CD4-positive, alpha-beta T cell (primary cell): ENCODE measurements around the gene PROSER1. TPM values are rescaled to one million over a fixed set of nuclear protein-coding genes. Genes with fewer than 3 reads are reported as not detected.

Source experiments
- ATAC-seq: fragments of 200-7000 bp; cut with Tn5 transposase; one replicate; pipeline ENCODE4 v1.10.0; 2022; ENCODE audit warnings: mild to moderate bottlenecking; ENCODE audit not compliant: poor library complexity
- CTCF ChIA-PET: fragments of 350-600 bp; sonication (Branson Sonifier 250); formaldehyde crosslinking; loops from one replicate; lab custom pipeline; 2021; ENCODE audit warnings: antibody characterized with exemption, inconsistent platforms; lab: Charles Lee
- POLR2A ChIA-PET: fragments of 350-600 bp; sonication (Branson Sonifier 250); formaldehyde crosslinking; loops from one replicate; lab custom pipeline; 2021; ENCODE audit warnings: antibody characterized with exemption, inconsistent platforms; lab: Charles Lee
- DNase-seq, 14 experiments: peaks; one replicate each; pipeline ENCODE4 v3.0.0-alpha.2; 2013 to 2020; ENCODE audit warnings: mixed read lengths in 2 of 14
- H3K27ac ChIP-seq, 2 donors: one replicate each; pipeline versions ENCODE4 v1.5.1 to v1.7.0; 2013; ENCODE audit warnings: low read length in 2 of 2, low read depth in 1 of 2, mild to moderate bottlenecking in 1 of 2
- H3K27me3 ChIP-seq, 2 experiments: 1 replicate in 1 of 2; 2 replicates in 1 of 2; pipeline versions ENCODE4 v1.6.1 to v1.7.0; 2013; ENCODE audit warnings: low read length in 2 of 2, control low read depth in 1 of 2, mild to moderate bottlenecking in 1 of 2, moderate library complexity in 1 of 2; ENCODE audit not compliant: insufficient read depth in 2 of 2, control insufficient read depth in 1 of 2
- H3K36me3 ChIP-seq: one replicate; pipeline ENCODE4 v1.6.1; 2013; ENCODE audit warnings: low read length, control low read depth; ENCODE audit not compliant: insufficient read depth
- H3K4me1 ChIP-seq: one replicate; pipeline ENCODE4 v1.6.1; 2013; ENCODE audit warnings: low read length, control low read depth; ENCODE audit not compliant: insufficient read depth
- H3K4me3 ChIP-seq: one replicate; pipeline ENCODE4 v1.5.1; 2013; ENCODE audit warnings: mild to moderate bottlenecking, low read length, moderate library complexity
- H3K9me3 ChIP-seq, 2 experiments: 1 replicate in 1 of 2; 2 replicates in 1 of 2; pipeline versions ENCODE4 v1.6.1 to v1.7.0; 2013; ENCODE audit warnings: low read length in 2 of 2, mild to moderate bottlenecking in 2 of 2, control low read depth in 1 of 2, moderate library complexity in 1 of 2; ENCODE audit not compliant: control insufficient read depth in 1 of 2, insufficient read depth in 1 of 2
- H3K27ac Mint-ChIP-seq: one replicate; pipeline ENCODE4 v1.8.0; 2020; ENCODE audit warnings: mixed read lengths
- H3K27me3 Mint-ChIP-seq: one replicate; pipeline ENCODE4 v1.8.0; 2021; ENCODE audit warnings: mixed read lengths
- H3K36me3 Mint-ChIP-seq: one replicate; pipeline ENCODE4 v1.8.0; 2021; ENCODE audit warnings: low read depth, mixed read lengths
- H3K4me1 Mint-ChIP-seq: one replicate; pipeline ENCODE4 v1.8.0; 2021; ENCODE audit warnings: low read depth, mixed read lengths
- H3K4me3 Mint-ChIP-seq: one replicate; pipeline ENCODE4 v1.8.0; 2020; ENCODE audit warnings: mild to moderate bottlenecking, mixed read lengths
- H3K9me3 Mint-ChIP-seq: one replicate; pipeline ENCODE4 v1.8.0; 2020; ENCODE audit warnings: mixed read lengths
- intact Hi-C, 2 experiments: fragments of 100-400 bp; cut with DNase I in 1 of 2; cut with micrococcal nuclease in 1 of 2; formaldehyde crosslinking; loops; one replicate each; pipeline versions ENCODE4 v1.15.1 to v1.9.0; 2023 to 2025; cut with DNase I, micrococcal nuclease
- total RNA-seq, 174 experiments: library from RNA in 2 of 174; stranded (reverse) in 2 of 174; gene quantifications; one replicate each; pipeline ENCODE4 v1.2.3 and lab custom pipeline; 2021 to 2026
- TF ChIP-seq, protein P1 (sequence below): fragments of 200-600 bp; IDR thresholded peaks from one replicate; pipeline ENCODE4 v1.8.0; 2022; ENCODE audit warnings: antibody characterized with exemption, mild to moderate bottlenecking

Gene PROSER1
- total RNA-seq, 2 experiments from 2014 or later, result 29.3 to 35.3 TPM

DNA sequence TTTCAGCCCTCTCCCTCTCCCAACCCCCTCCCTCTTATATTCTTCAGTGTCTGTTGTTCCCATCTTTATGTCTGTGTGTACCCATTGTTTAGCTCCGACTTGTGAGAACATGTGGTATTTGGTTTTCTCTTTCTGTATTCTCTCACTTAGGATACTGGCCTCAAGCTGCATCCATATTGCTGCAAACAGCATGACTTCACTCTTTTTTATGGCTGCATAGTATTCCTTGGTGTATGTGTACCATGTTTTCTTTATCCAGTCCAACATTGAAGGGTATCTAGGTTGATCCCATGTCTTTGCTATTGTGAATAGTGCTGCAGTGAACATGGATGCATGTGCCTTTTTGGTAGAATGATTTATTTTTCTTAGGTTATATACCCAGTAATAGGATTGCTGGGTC lies 18.1 kb upstream of the PROSER1 start:
- ChIA-PET CTCF (interaction anchor here (0.6 kb wide), 1 partner anchor 1640 kb away, joined by 3 read pairs; no protein-coding TSS in a partner anchor), POLR2A (no interaction called here)
- TF ChIP-seq, protein P1, sequence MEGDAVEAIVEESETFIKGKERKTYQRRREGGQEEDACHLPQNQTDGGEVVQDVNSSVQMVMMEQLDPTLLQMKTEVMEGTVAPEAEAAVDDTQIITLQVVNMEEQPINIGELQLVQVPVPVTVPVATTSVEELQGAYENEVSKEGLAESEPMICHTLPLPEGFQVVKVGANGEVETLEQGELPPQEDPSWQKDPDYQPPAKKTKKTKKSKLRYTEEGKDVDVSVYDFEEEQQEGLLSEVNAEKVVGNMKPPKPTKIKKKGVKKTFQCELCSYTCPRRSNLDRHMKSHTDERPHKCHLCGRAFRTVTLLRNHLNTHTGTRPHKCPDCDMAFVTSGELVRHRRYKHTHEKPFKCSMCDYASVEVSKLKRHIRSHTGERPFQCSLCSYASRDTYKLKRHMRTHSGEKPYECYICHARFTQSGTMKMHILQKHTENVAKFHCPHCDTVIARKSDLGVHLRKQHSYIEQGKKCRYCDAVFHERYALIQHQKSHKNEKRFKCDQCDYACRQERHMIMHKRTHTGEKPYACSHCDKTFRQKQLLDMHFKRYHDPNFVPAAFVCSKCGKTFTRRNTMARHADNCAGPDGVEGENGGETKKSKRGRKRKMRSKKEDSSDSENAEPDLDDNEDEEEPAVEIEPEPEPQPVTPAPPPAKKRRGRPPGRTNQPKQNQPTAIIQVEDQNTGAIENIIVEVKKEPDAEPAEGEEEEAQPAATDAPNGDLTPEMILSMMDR, result no peak
- Histone ChIP-seq H3K27ac (no peak overlapping the region), H3K4me1 (no peaks in the 10 kb centered on the region), H3K36me3 (no peaks in the 10 kb centered on the region), H3K9me3 (no peaks in the 10 kb centered on the region), H3K27me3 (no peaks in the 10 kb centered on the region), H3K4me3 (no peak overlapping the region)
- H3K4me3 Mint-ChIP-seq, result no peak overlapping the region
- ATAC-seq (no peak), DNase-seq (no peak)
- peaks cover 15% of the 10 kb centered on the region for H3K4me1 Mint-ChIP-seq
- peaks cover 35% of the 10 kb centered on the region for H3K36me3 Mint-ChIP-seq
- intact Hi-C loops, result no loop called here
- no peaks in the 10 kb centered on the region for H3K9me3 Mint-ChIP-seq
- H3K27me3 Mint-ChIP-seq, result no peaks in the 10 kb centered on the region
- no peak overlapping the region for H3K27ac Mint-ChIP-seq

DNA sequence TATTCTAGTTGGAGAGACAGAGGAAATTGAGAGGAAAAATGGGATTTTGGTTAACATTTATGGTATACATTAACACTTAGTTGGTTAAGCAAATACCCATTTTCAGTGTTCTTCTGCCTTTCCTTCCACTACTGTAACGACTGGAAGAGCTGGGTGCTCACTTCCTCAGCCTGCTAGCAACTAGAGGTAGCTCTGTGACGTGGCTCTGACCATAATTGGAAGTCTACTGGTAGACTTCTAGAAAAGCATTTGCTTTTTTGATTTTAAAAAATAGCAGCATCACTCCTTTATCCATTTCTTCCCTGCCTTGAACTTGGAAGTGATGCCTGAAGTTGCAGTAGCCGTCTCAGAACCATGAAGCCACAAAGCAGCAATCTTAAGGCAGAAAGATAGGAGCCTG lies 16.2 kb upstream of the PROSER1 start:
- H3K27ac ChIP-seq, result no peak overlapping the region
- H3K9me3 ChIP-seq, result no peaks in the 10 kb centered on the region
- H3K4me1 ChIP-seq, result no peaks in the 10 kb centered on the region
- DNase-seq (no peak), ATAC-seq (no peak)
- Mint-ChIP-seq H3K27ac (no peak overlapping the region), H3K4me3 (no peak overlapping the region), H3K4me1 (peaks cover 11% of the 10 kb centered on the region), H3K36me3 (peaks cover 24% of the 10 kb centered on the region), H3K9me3 (no peaks in the 10 kb centered on the region), H3K27me3 (no peaks in the 10 kb centered on the region)
- ChIA-PET POLR2A (no interaction called here), CTCF (no interaction called here)
- intact Hi-C loops, result loop anchor here in 1 of 2 experiments (5.0 kb wide), 1 partner anchor 623 kb away; no protein-coding TSS in a partner anchor
- H3K36me3 ChIP-seq, result no peaks in the 10 kb centered on the region
- TF ChIP-seq, protein P1, result no peak
- H3K4me3 ChIP-seq, result no peak overlapping the region
- H3K27me3 ChIP-seq, result no peaks in the 10 kb centered on the region

DNA sequence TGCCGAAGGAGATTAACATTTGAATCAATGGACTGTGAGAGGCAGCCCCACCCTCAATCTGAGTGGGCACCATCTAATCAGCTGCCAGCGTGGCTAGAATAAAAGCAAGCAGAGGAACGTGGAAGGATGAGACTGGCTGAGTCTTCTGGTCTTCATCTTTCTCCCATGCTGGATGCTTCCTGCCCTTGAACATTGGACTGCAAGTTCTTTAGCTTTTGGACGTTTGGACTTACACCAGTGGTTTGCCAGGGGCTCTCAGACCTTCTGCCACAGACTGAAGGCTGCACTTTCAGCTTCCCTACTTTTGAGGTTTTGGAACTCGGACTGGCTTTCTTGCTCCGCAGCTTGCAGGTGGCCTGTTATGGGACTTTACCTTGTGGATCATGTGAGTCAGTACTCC lies 15.1 kb upstream of the PROSER1 start:
- intact Hi-C loops, result loop anchor here in 1 of 2 experiments (5.0 kb wide), 1 partner anchor 624 kb away; no protein-coding TSS in a partner anchor
- CTCF ChIA-PET, result no interaction called here
- no peaks in the 10 kb centered on the region for H3K27me3 Mint-ChIP-seq
- H3K27me3 ChIP-seq, result no peaks in the 10 kb centered on the region
- no peak overlapping the region for H3K4me3 ChIP-seq
- no peak overlapping the region for H3K27ac ChIP-seq
- H3K4me3 Mint-ChIP-seq, result no peak overlapping the region
- no peaks in the 10 kb centered on the region for H3K9me3 Mint-ChIP-seq
- peaks cover 31% of the 10 kb centered on the region for H3K36me3 Mint-ChIP-seq
- DNase-seq (no peak), ATAC-seq (no peak)
- TF ChIP-seq, protein P1, result no peak
- POLR2A ChIA-PET, result no interaction called here
- H3K9me3 ChIP-seq, result no peaks in the 10 kb centered on the region
- no peaks in the 10 kb centered on the region for H3K36me3 ChIP-seq
- H3K4me1 Mint-ChIP-seq, result peaks cover 4% of the 10 kb centered on the region
- no peaks in the 10 kb centered on the region for H3K4me1 ChIP-seq
- H3K27ac Mint-ChIP-seq, result no peak overlapping the region
